Fibroblast of lung (primary cell): ENCODE data around the gene KIN.

Experiments
- CTCF ChIP-seq, 2 donors: IDR thresholded peaks in 1 of 2; conservative IDR thresholded peaks in 1 of 2; 1 replicate in 1 of 2; 2 replicates in 1 of 2; pipeline ENCODE4 v1.5.1; 2011 to 2012; ENCODE audit warnings: low read length in 2 of 2, control low read depth in 1 of 2, inconsistent platforms in 1 of 2, low read depth in 1 of 2, mild to moderate bottlenecking in 1 of 2
- EZH2 ChIP-seq: IDR thresholded peaks from 2 replicates; pipeline ENCODE4 v1.5.1; 2012; ENCODE audit warnings: low read length, control low read depth, mild to moderate bottlenecking; ENCODE audit errors: missing control alignments

GRCh38 chr10:7829289-7829834 lies 41.6 kb upstream of the KIN start:
- TF ChIP-seq CTCF (conservative IDR thresholded peaks at IDR 0.05 in 1 of 2, IDR thresholded peaks at IDR 0.05 in 1 of 2; ENCODE audit: low read depth in 1 of 2, low read length in 2 of 2) = no peak
- no peak for TF ChIP-seq EZH2
